ENCODE data around the gene NOP16.

Gene NOP16

GRCh38 chr5:176341325-176342157, 46.9 kb downstream of the NOP16 start:
- H3K4me3 ChIP-seq (replicated peaks; ENCODE audit: low read depth, low read length): no peak overlapping the region
- no peak for DNase-seq (ENCODE audit: extremely low read depth, low read depth)
- TF ChIP-seq CTCF (IDR thresholded peaks at IDR 0.05; ENCODE audit: low read depth, low read length, missing control alignments): no peak

- no peak for TF ChIP-seq CTCF (IDR thresholded peaks at IDR 0.05; ENCODE audit: low read depth, low read length, missing control alignments)
- H3K4me3 ChIP-seq (replicated peaks; ENCODE audit: low read depth, low read length): no peak overlapping the region
- DNase-seq (ENCODE audit: extremely low read depth, low read depth): no peak
Observed at GRCh38 chr5:176339304-176339703, 49.1 kb downstream of the NOP16 start.

GRCh38 chr5:176337913-176338312, 50.5 kb downstream of the NOP16 start:
- DNase-seq (ENCODE audit: extremely low read depth, low read depth): no peak
- no peak overlapping the region for H3K4me3 ChIP-seq (replicated peaks; ENCODE audit: low read depth, low read length)
- TF ChIP-seq CTCF (IDR thresholded peaks at IDR 0.05; ENCODE audit: low read depth, low read length, missing control alignments): no peak

- TF ChIP-seq CTCF (IDR thresholded peaks at IDR 0.05; ENCODE audit: low read depth, low read length, missing control alignments): no peak
- no peak for DNase-seq (ENCODE audit: extremely low read depth, low read depth)
- no peak overlapping the region for H3K4me3 ChIP-seq (replicated peaks; ENCODE audit: low read depth, low read length)
Observed at GRCh38 chr5:176334031-176334770, 54.2 kb downstream of the NOP16 start.

Measured in HFF-Myc (cell line).